Activated CD4-positive, alpha-beta memory T cell treated with anti-CD3 and anti-CD28 coated beads, Interleukin-2, amount 10 ng/mL, durations not matched to agents 7 days and 5 days (primary cell): Measurements from ENCODE around the gene TNFRSF14. TPM values are rescaled to one million over a fixed set of nuclear protein-coding genes. Genes with fewer than 3 reads are reported as not detected.
A peak's percentile ranks its signal among the peaks of the same experiment; 100 is the strongest.

ENCODE experiments used
- CTCF ChIA-PET: fragments of 350-600 bp; sonication (Branson Sonifier 250); formaldehyde crosslinking; loops from one replicate; lab custom pipeline; 2021; ENCODE audit warnings: antibody characterized with exemption, inconsistent platforms; lab: Charles Lee
- POLR2A ChIA-PET: fragments of 350-600 bp; sonication (Branson Sonifier 250); formaldehyde crosslinking; loops from one replicate; lab custom pipeline; 2021; ENCODE audit warnings: antibody characterized with exemption; lab: Charles Lee
- DNase-seq: peaks from one replicate; pipeline ENCODE4 v3.0.0-alpha.2; 2020
- H3K27ac Mint-ChIP-seq: one replicate; pipeline ENCODE4 v1.8.0; 2021; ENCODE audit warnings: mild to moderate bottlenecking, mixed read lengths
- H3K27me3 Mint-ChIP-seq: one replicate; pipeline ENCODE4 v1.8.0; 2021; ENCODE audit warnings: mixed read lengths
- H3K36me3 Mint-ChIP-seq: one replicate; pipeline ENCODE4 v1.8.0; 2021; ENCODE audit warnings: low read depth, mixed read lengths
- H3K4me1 Mint-ChIP-seq: one replicate; pipeline ENCODE4 v1.8.0; 2021; ENCODE audit warnings: mixed read lengths
- H3K4me3 Mint-ChIP-seq: one replicate; pipeline ENCODE4 v1.8.0; 2021; ENCODE audit warnings: mild to moderate bottlenecking, mixed read lengths
- H3K9me3 Mint-ChIP-seq: one replicate; pipeline ENCODE4 v1.8.0; 2021; ENCODE audit warnings: mixed read lengths
- total RNA-seq, 2 experiments: library from RNA; stranded (reverse); gene quantifications; one replicate each; pipeline ENCODE4 v1.2.3, GENCODE V29; 2021

Gene TNFRSF14
- total RNA-seq, 2 experiments from 2014 or later = 171 to 173 TPM

DNA sequence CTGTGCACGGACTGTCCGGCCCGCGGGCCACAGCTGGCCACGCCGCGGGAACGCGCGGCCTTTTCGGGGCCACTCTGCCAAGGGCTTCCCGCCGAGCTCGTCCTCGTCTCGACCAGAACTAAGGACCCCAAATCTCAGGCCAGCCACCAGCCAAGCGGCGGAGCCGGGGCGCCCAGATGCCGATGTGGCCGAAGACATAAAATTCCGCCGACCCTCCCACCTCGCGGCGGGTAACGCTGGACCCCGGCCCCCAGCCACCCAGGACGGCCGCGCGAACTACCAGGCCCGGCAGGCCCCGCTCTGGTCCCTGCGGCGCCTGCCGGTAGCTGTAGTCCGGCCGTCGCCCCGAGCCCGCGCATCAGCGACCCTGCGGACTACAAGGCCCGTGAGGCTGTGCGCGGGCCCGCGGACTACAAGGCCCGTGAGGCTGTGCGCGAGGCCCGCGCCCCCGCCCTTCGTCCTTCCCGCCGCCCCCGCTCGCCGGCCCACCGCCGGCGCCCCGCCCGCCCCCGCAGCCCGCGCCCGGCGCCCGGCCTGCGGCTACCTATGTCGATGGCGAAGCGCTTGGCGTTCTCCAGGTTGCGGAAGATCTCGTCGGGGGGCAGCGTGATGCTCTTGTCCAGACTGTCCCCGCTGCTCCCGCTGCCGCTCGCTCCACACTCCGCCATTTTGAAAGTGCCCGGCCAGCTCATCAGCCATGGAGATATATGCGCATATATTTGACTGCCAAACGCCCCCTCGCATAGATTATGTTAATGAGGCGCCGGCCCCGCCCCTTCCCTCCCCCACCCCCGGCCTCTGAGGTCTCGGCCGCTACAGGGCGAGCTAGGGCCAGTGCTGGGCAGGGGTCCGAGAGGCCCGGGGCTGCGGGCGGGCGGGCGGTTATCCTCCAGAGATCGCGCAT, 30.0 kb upstream of the TNFRSF14 start, which contains the start of gene PANK4:
PANK4 (minus strand) TSS at position 677 of the 904 bp plus-strand sequence; CDS start at position 668, 9 bp downstream.
- Mint-ChIP-seq H3K9me3 (no peaks in the 10 kb centered on the region), H3K36me3 (peaks cover 30% of the 10 kb centered on the region), H3K27me3 (peaks cover 21% of the 10 kb centered on the region), H3K4me1 (peaks cover 51% of the 10 kb centered on the region), H3K27ac (peak within 1 kb of the TSS; percentile 93), H3K4me3 (peak within 1 kb of the TSS; percentile 80)
- ChIA-PET CTCF (interaction anchor here (0.8 to 4.2 kb wide), 7 partner anchors 15 to 617 kb away, joined by 3 to 81 read pairs (median 3); partner anchors contain the start of genes PRXL2B and TNFRSF14), POLR2A (interaction anchor here (0.6 to 13.2 kb wide), 14 partner anchors 8 to 271 kb away, joined by 3 to 228 read pairs (median 6); partner anchors contain the start of genes MORN1, PEX10, PRXL2B and RER1)
- DNase-seq = peak; percentile 93

DNA sequence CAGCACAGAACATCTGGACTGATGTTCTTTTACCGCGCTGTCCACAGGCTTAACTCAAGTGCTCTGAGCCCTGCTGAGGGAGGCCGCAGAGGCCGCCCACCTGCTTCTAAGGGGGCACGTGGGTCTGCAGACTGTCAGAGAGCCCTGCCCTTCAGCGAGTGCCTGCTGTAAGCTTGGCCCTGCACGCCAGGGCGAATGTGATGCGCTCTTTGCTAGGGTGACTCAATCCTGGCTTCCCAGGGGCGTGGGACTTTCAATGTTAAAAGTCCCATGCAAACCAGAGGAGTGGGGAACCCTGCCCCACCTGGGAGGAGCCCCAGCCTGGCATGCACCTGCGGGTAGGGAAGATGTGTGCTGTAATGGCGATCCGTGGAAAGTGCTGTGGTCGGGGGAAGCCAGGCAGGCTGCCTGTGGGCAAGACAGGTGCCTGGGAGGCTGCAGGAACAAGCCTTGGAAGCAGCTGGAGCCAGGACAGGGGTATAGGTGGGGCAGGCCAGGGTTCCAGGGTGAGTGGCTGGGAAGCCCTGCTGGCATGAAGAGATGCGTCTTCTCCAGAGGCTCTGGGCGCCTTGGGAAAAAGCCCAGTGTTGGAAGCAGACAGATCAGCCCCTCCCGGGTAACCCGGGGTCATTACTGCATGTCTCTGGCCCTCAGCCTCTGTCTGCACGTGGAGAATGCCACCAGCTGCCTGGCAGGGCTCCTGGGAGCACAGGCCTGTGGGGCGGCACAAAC, 29.2 kb upstream of the TNFRSF14 start:
- H3K4me3 Mint-ChIP-seq = peak overlapping the region; percentile 34
- H3K9me3 Mint-ChIP-seq = no peaks in the 10 kb centered on the region
- peaks cover 25% of the 10 kb centered on the region for H3K27me3 Mint-ChIP-seq
- no peak overlapping the region for H3K27ac Mint-ChIP-seq
- POLR2A ChIA-PET = interaction anchor here (1.1 to 13.2 kb wide), 8 partner anchors 17 to 226 kb away, joined by 3 to 228 read pairs (median 8); partner anchors contain the start of genes MORN1, PEX10, PRXL2B and RER1
- H3K4me1 Mint-ChIP-seq = peaks cover 51% of the 10 kb centered on the region
- H3K36me3 Mint-ChIP-seq = peaks cover 26% of the 10 kb centered on the region
- peak; percentile 63 for DNase-seq
- CTCF ChIA-PET = interaction anchor here (1.2 to 4.2 kb wide), 5 partner anchors 15 to 112 kb away, joined by 3 to 81 read pairs (median 14); partner anchors contain the start of genes PRXL2B and TNFRSF14

DNA sequence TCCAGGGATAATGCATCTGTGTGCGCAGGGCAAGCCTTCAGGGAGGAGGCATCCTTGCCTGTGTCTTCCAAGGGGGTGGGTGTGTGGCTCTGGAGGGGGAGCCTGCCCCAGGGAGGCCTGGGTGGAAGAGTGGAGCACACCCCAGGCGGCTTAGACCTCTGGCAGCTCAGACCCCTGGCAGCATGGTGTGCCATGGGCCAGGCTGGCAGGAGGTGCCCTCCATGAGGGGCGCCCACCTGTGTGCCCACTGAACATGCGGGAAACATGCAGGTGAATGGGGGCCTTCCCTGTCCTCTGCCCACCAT, 28.7 kb upstream of the TNFRSF14 start:
- no peak overlapping the region for H3K27ac Mint-ChIP-seq

DNA sequence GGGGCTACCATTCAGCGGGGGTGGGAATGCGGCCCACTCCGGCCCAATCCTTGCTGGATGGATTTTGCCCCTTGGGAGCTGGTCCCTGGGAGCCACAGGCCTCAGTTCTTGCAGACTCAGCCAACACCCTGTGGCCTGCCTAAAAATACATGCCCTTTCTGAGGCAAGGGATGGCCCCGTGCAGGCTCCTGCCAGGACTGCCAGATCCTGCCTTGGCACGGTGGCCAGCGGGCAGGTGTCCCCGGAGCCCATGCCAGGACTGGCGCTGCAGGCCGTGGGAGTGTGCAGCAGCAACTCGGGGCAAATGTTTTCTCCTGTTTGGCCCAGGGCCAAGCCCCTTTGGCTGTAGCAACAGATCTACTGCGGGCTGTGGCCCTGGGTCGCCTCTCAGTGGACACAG, 28.2 kb upstream of the TNFRSF14 start:
- Mint-ChIP-seq H3K27me3 (peaks cover 29% of the 10 kb centered on the region), H3K27ac (no peak overlapping the region), H3K36me3 (peaks cover 17% of the 10 kb centered on the region), H3K4me3 (no peak overlapping the region), H3K9me3 (no peaks in the 10 kb centered on the region), H3K4me1 (peaks cover 43% of the 10 kb centered on the region)
- POLR2A ChIA-PET = interaction anchor here (5.2 to 13.2 kb wide), 2 partner anchors 16 to 28 kb away, joined by 34 to 228 read pairs; partner anchors contain the start of gene TNFRSF14
- CTCF ChIA-PET = no interaction called here
- no peak for DNase-seq

More for the DNA sequence above, 28.7 kb upstream of the TNFRSF14 start:
- H3K4me1 Mint-ChIP-seq = peaks cover 48% of the 10 kb centered on the region
- H3K36me3 Mint-ChIP-seq = peaks cover 22% of the 10 kb centered on the region
- ChIA-PET CTCF (interaction anchor here (2.3 kb wide), 1 partner anchor 112 kb away, joined by 14 read pairs; no protein-coding TSS in a partner anchor), POLR2A (interaction anchor here (5.2 to 13.2 kb wide), 2 partner anchors 17 to 28 kb away, joined by 34 to 228 read pairs; partner anchors contain the start of gene TNFRSF14)
- no peak overlapping the region for H3K4me3 Mint-ChIP-seq
- no peak for DNase-seq
- H3K9me3 Mint-ChIP-seq = no peaks in the 10 kb centered on the region
- H3K27me3 Mint-ChIP-seq = peaks cover 27% of the 10 kb centered on the region

DNA sequence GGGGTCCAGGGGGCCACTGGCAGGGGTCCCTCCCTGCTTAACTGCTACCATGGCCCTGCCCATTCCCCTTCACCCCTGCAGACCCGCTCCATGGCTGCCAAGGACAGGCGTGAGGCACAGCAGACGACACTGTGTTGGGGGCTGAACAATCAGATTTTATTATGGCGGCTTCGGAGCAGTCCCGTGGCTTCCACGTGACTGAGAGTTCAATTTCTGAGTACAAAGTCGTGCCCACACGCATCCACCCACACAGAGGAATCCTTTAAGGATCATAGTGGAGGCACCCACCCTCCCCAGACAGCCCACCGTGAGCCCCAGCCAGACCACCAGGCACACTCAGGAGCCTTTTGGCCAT, 27.6 kb upstream of the TNFRSF14 start:
- H3K9me3 Mint-ChIP-seq = no peaks in the 10 kb centered on the region
- peak overlapping the region; percentile 35 for H3K27ac Mint-ChIP-seq
- no peak for DNase-seq
- H3K36me3 Mint-ChIP-seq = peaks cover 12% of the 10 kb centered on the region
- peaks cover 32% of the 10 kb centered on the region for H3K27me3 Mint-ChIP-seq
- no peak overlapping the region for H3K4me3 Mint-ChIP-seq
- ChIA-PET CTCF (no interaction called here), POLR2A (interaction anchor here (1.6 to 13.2 kb wide), 3 partner anchors 16 to 57 kb away, joined by 5 to 228 read pairs (median 15); partner anchors contain the start of gene TNFRSF14)
- H3K4me1 Mint-ChIP-seq = peaks cover 37% of the 10 kb centered on the region

DNA sequence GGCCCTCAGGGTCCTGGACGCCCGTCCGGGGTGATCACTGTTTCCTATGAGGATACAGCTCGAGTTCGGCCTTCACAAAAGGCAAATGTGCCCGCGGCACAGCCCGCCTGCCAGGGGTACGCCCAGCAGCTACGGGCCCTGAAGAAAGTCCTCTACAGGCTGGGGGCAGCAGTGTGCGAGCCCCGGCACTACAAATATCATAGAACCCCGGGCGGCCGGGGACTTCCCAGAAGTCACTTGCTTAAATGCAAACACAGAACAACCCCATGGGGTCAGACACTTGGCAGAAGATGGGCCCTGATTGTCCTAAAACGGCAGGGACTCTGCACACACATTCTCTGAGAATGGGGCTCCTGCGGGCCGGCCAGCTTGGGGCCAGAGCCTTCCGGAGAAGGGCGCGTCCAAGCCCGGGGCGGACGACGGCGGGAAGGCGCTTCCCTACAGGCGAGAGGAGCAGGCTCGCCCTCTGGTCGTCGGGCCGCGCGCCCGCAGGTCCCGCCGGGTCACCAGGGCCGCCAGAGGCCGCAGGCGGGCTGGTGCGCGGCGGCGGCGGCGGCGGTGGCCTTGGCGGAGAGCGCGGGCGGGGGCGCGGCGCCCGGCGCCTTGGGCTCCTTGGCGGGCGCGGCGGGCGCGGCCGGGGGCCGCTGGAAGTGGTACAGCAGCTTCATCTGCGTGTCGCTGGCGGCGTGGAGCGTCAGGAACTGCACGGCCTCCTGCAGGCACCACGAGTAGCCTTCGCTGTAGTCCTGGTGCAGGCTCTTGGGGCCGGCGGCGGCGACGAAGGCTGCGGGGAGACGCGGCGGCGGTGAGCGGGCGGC, 27.0 kb upstream of the TNFRSF14 start:
- H3K36me3 Mint-ChIP-seq = peaks cover 9% of the 10 kb centered on the region
- no peak overlapping the region for H3K27ac Mint-ChIP-seq
- H3K4me1 Mint-ChIP-seq = peaks cover 31% of the 10 kb centered on the region
- H3K27me3 Mint-ChIP-seq = peaks cover 36% of the 10 kb centered on the region
- POLR2A ChIA-PET = interaction anchor here (1.6 to 13.2 kb wide), 3 partner anchors 15 to 56 kb away, joined by 5 to 228 read pairs (median 15); partner anchors contain the start of gene TNFRSF14
- peak overlapping the region; percentile 50 for H3K4me3 Mint-ChIP-seq
- H3K9me3 Mint-ChIP-seq = no peaks in the 10 kb centered on the region
- DNase-seq = peak; percentile 37
- CTCF ChIA-PET = no interaction called here

DNA sequence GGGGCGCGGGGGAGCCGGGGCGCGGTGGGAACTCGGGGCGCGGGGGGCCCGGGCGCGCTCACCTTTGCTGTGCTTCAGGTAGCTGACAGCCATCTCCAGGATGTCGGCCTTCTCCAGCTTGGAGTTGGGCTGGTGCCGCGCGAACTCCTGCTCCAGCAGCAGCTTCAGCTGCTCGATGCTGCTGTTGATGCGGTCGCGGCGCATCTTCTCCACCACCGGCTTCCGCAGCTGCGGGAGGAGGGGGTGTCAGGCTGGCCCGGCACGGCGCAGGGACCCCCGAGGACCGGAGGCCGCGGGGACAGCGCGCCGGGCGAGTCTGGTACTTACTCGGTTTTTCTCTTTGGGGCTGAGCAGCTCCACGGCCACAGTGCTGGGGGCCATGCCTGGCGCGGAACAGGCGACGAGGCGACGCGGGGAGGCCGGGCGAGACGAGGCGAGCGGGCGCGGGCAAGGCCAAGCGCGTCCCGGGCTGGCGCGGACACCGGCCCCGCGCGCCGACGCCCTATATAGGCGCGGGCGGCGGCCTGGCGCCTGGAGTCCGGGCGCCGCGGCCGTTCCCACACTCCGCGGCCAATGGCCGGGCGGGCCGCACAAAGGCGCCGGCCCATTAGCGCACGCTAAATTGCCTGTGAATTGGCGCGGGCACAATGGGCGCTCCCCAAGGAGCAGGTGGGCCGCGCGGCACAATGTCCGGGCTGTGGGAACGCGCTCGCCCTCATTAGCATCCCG, 26.2 kb upstream of the TNFRSF14 start, which contains the start of gene HES5:
HES5 (minus strand) TSS at position 480 of the 729 bp plus-strand sequence; CDS start at position 381, 99 bp downstream.
- ChIA-PET CTCF (interaction anchor here (1.0 kb wide), 1 partner anchor 116 kb away, joined by 3 read pairs; no protein-coding TSS in a partner anchor), POLR2A (interaction anchor here (1.6 to 13.2 kb wide), 3 partner anchors 14 to 56 kb away, joined by 5 to 228 read pairs (median 15); partner anchors contain the start of gene TNFRSF14)
- Mint-ChIP-seq H3K27me3 (peaks cover 38% of the 10 kb centered on the region), H3K36me3 (peaks cover 6% of the 10 kb centered on the region), H3K4me1 (peaks cover 24% of the 10 kb centered on the region), H3K27ac (no peak within 1 kb of the TSS), H3K4me3 (peak within 1 kb of the TSS; percentile 50), H3K9me3 (no peaks in the 10 kb centered on the region)
- DNase-seq = no peak

DNA sequence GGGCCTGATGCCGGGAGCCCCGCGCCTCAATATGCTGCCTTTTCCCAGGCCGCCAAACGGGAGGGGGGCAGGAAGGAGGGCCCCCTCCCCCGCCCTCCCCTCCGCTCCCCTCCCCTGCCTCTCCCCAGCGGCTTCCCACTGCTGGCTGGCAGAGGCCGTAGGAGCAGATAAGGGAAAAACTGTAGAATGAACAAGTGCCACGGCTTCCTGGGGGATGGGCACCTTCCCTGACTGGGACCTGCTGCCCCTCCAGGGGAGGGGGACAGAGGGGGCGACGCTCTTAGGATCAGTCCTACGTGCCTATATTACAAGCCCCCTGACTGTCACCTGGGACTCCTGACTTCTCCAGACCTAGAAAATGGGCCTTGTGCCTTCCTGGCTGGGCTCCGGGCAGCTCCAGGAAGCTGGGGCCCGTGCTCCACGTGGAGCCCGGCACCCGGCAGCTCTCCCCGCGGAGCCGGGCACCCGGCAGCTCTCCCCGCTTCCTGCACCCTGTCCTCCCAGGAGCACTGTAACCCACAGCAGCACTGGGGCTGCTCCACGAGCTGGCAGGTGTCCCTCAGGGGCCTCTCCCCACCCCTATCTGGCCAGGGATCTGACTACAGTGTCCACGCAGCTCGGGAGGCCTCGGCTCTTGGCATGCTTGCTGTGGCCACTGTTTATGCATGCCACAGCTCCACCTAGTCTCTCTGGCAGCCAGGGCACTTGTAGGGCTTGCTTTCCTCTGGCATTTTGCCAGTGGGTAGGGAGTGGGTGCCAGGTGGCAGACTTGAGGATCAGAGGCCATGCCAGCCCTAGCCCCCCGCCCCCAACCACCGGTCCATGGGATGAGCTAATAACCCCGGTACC, 25.4 kb upstream of the TNFRSF14 start:
- H3K27me3 Mint-ChIP-seq = peaks cover 42% of the 10 kb centered on the region
- no peaks in the 10 kb centered on the region for H3K36me3 Mint-ChIP-seq
- H3K4me1 Mint-ChIP-seq = peaks cover 21% of the 10 kb centered on the region
- CTCF ChIA-PET = interaction anchor here (1.0 kb wide), 1 partner anchor 117 kb away, joined by 3 read pairs; no protein-coding TSS in a partner anchor
- H3K4me3 Mint-ChIP-seq = no peak overlapping the region
- H3K27ac Mint-ChIP-seq = no peak overlapping the region
- H3K9me3 Mint-ChIP-seq = no peaks in the 10 kb centered on the region
- POLR2A ChIA-PET = interaction anchor here (3.2 to 13.2 kb wide), 2 partner anchors 13 to 26 kb away, joined by 15 to 228 read pairs; partner anchors contain the start of gene TNFRSF14
- DNase-seq = no peak

DNA sequence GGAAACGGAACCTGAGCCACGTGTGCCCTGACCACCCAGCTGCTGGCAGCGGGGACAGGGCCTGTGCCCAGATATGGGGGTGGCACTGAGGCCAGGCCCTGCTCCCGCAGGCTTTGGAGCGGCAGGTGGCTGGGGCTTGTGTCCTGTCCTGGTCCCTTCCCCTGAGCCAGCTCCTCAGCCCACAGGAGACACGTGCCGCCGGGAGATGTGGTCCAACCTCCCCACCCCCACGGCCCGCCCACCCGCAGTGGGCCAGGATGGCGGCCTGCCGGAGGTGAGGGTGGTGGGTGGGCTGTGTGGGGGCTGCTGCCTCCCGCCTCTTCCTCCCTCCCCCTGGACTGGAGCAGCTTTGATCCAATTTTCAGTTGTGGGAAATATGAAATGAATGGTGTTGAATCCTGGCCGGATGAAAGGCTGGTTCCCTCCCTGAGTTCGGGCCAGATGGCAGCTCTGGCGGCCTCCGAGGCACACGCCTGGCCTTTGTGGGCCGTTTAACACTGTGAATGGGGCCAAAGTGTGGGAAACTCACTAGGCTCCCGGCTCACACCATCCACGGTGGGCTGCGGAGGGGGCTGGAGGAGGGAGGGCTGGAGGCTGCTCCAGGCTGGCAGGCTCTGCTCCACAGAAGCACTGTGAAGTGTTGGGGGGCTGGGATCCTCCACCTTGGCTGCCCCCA, 23.5 kb upstream of the TNFRSF14 start:
- CTCF ChIA-PET = no interaction called here

DNA sequence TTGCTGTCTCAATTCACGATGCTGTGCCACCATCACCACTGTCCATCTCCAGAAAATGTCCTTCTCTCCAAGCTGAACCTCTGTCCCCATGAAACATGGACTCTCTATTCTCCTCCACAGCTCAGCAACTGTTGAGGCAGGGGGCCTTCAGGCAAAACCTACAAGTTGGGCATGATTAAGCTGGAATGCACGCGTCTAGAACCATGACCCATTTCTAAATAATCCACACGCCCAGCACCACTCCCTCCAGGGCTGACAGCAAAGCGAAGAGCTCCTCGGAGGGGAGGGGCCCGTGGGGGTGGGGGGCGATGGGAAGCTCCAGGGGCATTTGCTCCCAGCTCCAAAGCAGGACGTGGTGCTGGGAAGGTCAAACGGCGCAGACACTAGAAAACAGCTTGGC, 22.8 kb upstream of the TNFRSF14 start:
- CTCF ChIA-PET = interaction anchor here (1.1 kb wide), 1 partner anchor 117 kb away, joined by 3 read pairs; no protein-coding TSS in a partner anchor
- no peak overlapping the region for H3K27ac Mint-ChIP-seq
- DNase-seq = no peak
- H3K36me3 Mint-ChIP-seq = no peaks in the 10 kb centered on the region
- H3K4me3 Mint-ChIP-seq = no peak overlapping the region
- H3K27me3 Mint-ChIP-seq = peaks cover 42% of the 10 kb centered on the region
- no peaks in the 10 kb centered on the region for H3K9me3 Mint-ChIP-seq
- POLR2A ChIA-PET = interaction anchor here (0.8 to 13.2 kb wide), 3 partner anchors 11 to 52 kb away, joined by 3 to 228 read pairs (median 9); partner anchors contain the start of genes PRXL2B and TNFRSF14
- peaks cover 11% of the 10 kb centered on the region for H3K4me1 Mint-ChIP-seq

More for the DNA sequence above, 23.5 kb upstream of the TNFRSF14 start:
- Mint-ChIP-seq H3K9me3 (no peaks in the 10 kb centered on the region), H3K27me3 (peaks cover 45% of the 10 kb centered on the region), H3K4me1 (peaks cover 11% of the 10 kb centered on the region), H3K4me3 (no peak overlapping the region), H3K27ac (no peak overlapping the region), H3K36me3 (no peaks in the 10 kb centered on the region)
- POLR2A ChIA-PET = interaction anchor here (0.8 to 13.2 kb wide), 3 partner anchors 12 to 53 kb away, joined by 3 to 228 read pairs (median 9); partner anchors contain the start of genes PRXL2B and TNFRSF14
- DNase-seq = no peak
